ENCODE data around the gene RUNX2. TPM values are rescaled to one million over a fixed set of nuclear protein-coding genes. Genes with fewer than 3 reads are reported as not detected.

The RUNX2 gene
- total RNA-seq, 1 donor from 2014 or later = 26.1 TPM

DNA sequence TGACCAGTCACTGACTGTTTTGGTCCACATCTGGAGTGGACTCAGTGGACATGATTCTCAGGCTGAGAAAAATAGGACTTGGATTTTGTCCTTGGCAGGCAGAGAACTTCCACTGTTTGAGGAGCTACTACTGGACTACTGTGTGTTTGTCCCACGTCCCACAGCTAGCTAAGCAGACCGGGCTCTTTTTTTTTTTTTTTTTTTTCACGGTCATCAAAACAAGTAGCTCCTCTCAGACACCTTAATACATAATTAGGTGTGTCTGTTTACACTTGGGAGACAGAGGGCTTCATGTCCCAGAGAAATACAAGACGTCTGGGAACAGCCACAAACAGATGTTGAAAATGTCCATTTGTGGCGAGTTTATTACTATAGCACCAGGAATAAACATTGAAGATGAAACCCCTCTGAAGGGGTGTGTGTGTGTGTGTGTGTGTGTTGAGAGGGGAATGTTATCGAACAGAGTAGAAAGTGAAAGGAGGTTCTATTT, 204.6 kb downstream of the RUNX2 start:
- peaks cover 4% of the 10 kb centered on the region for H3K9me3 Mint-ChIP-seq (ENCODE audit: unreplicated experiment)
- H3K9me3 ChIP-seq (ENCODE audit: insufficient read depth, low read depth, low read length) = no peaks in the 10 kb centered on the region
- peaks cover 30% of the 10 kb centered on the region for H3K36me3 Mint-ChIP-seq (ENCODE audit: low read depth, unreplicated experiment)
- H4K20me1 ChIP-seq (ENCODE audit: insufficient read depth, low read length) = no peaks in the 10 kb centered on the region
- DNase-seq (ENCODE audit: low read depth) = no peak
- H3K27ac ChIP-seq (ENCODE audit: low read depth, low read length) = no peak overlapping the region
- peak overlapping the region; percentile 23 for H3K27ac Mint-ChIP-seq (ENCODE audit: unreplicated experiment)
- FAIRE-seq = no peak
- TF ChIP-seq EZH2 (IDR thresholded peaks at IDR 0.05; ENCODE audit: insufficient read depth, low read length) = no peak
- TF ChIP-seq, protein P1, sequence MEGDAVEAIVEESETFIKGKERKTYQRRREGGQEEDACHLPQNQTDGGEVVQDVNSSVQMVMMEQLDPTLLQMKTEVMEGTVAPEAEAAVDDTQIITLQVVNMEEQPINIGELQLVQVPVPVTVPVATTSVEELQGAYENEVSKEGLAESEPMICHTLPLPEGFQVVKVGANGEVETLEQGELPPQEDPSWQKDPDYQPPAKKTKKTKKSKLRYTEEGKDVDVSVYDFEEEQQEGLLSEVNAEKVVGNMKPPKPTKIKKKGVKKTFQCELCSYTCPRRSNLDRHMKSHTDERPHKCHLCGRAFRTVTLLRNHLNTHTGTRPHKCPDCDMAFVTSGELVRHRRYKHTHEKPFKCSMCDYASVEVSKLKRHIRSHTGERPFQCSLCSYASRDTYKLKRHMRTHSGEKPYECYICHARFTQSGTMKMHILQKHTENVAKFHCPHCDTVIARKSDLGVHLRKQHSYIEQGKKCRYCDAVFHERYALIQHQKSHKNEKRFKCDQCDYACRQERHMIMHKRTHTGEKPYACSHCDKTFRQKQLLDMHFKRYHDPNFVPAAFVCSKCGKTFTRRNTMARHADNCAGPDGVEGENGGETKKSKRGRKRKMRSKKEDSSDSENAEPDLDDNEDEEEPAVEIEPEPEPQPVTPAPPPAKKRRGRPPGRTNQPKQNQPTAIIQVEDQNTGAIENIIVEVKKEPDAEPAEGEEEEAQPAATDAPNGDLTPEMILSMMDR (IDR thresholded peaks at IDR 0.05; ENCODE audit: insufficient read depth, low read depth, low read length) = no peak
- peaks cover 11% of the 10 kb centered on the region for H3K4me1 Mint-ChIP-seq (ENCODE audit: low read depth, unreplicated experiment)
- peaks cover 7% of the 10 kb centered on the region for H3K36me3 ChIP-seq (ENCODE audit: insufficient read depth, low read length)
- H3K27me3 ChIP-seq (ENCODE audit: insufficient read depth, low read length) = no peaks in the 10 kb centered on the region
- H3K4me3 Mint-ChIP-seq (ENCODE audit: unreplicated experiment) = no peak overlapping the region
- peak overlapping the region; percentile 49 for H3K4me2 ChIP-seq (ENCODE audit: low read length)
- H3K27me3 Mint-ChIP-seq (ENCODE audit: low read depth, unreplicated experiment) = no peaks in the 10 kb centered on the region
- no peaks in the 10 kb centered on the region for H3K79me2 ChIP-seq (ENCODE audit: insufficient read depth, low read length)
- H3K4me3 ChIP-seq (ENCODE audit: insufficient read depth, low read depth, low read length) = no peak overlapping the region
- H3K9ac ChIP-seq (ENCODE audit: low read length) = peak overlapping the region; percentile 14
- peaks cover 6% of the 10 kb centered on the region for H3K4me1 ChIP-seq (ENCODE audit: insufficient read depth, low read length)
- H2AFZ ChIP-seq (ENCODE audit: low read depth, low read length) = no peak overlapping the region

DNA sequence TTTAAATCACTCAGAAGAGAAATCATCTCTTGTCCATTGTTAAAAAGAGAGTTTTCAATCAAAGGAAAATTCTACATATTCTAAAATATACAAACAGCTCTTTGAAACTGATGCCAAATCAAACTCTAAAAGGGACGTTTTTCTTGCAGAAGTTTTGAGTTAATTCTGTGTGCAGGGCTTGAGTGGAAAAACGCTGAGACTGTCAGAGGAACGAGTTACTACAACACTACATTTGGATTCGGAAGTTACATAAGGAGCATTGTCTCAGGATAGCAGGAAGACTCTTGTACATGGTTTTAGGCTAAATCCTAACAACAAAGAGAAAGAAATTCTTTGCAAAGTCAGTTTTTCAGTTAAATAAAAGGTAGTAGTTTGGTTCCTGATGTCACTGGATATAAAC, 205.3 kb downstream of the RUNX2 start:
- no peaks in the 10 kb centered on the region for H3K9me3 ChIP-seq (ENCODE audit: insufficient read depth, low read depth, low read length)
- H3K4me1 ChIP-seq (ENCODE audit: insufficient read depth, low read length) = peaks cover 6% of the 10 kb centered on the region
- H3K27ac Mint-ChIP-seq (ENCODE audit: unreplicated experiment) = no peak overlapping the region
- peaks cover 7% of the 10 kb centered on the region for H3K36me3 ChIP-seq (ENCODE audit: insufficient read depth, low read length)
- no peak for FAIRE-seq
- H3K79me2 ChIP-seq (ENCODE audit: insufficient read depth, low read length) = no peaks in the 10 kb centered on the region
- H3K27me3 Mint-ChIP-seq (ENCODE audit: low read depth, unreplicated experiment) = no peaks in the 10 kb centered on the region
- H3K9ac ChIP-seq (ENCODE audit: low read length) = peak overlapping the region; percentile 14
- no peak for TF ChIP-seq EZH2 (IDR thresholded peaks at IDR 0.05; ENCODE audit: insufficient read depth, low read length)
- TF ChIP-seq, protein P1 (IDR thresholded peaks at IDR 0.05; ENCODE audit: insufficient read depth, low read depth, low read length) = no peak
- H2AFZ ChIP-seq (ENCODE audit: low read depth, low read length) = no peak overlapping the region
- peaks cover 11% of the 10 kb centered on the region for H3K4me1 Mint-ChIP-seq (ENCODE audit: low read depth, unreplicated experiment)
- peaks cover 2% of the 10 kb centered on the region for H3K9me3 Mint-ChIP-seq (ENCODE audit: unreplicated experiment)
- H3K4me3 Mint-ChIP-seq (ENCODE audit: unreplicated experiment) = no peak overlapping the region
- no peak for DNase-seq (ENCODE audit: low read depth)
- peak overlapping the region; percentile 49 for H3K4me2 ChIP-seq (ENCODE audit: low read length)
- no peaks in the 10 kb centered on the region for H4K20me1 ChIP-seq (ENCODE audit: insufficient read depth, low read length)
- H3K27ac ChIP-seq (ENCODE audit: low read depth, low read length) = no peak overlapping the region
- H3K27me3 ChIP-seq (ENCODE audit: insufficient read depth, low read length) = no peaks in the 10 kb centered on the region
- H3K4me3 ChIP-seq (ENCODE audit: insufficient read depth, low read depth, low read length) = no peak overlapping the region
- peaks cover 26% of the 10 kb centered on the region for H3K36me3 Mint-ChIP-seq (ENCODE audit: low read depth, unreplicated experiment)

DNA sequence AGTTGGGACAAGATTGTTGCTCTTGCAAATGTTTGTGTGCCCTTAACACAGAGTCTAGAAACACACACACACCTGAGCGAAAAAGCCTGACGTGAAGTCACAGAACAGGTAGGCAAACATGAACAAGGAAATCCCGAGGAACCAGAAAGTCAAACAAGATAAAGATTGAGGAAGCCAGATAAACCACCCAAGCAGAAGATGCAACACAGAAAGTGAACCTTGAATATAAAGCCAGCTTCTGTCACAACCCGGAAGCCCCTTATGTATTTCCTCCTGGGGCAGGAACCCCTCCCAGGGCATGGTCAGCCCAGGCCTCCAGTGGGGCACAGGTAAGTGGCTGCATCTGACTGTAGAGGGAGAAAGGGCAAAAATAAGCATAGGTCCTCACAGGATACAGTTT, 207.8 kb downstream of the RUNX2 start:
- FAIRE-seq (no peak), DNase-seq (ENCODE audit: low read depth) (no peak)
- Mint-ChIP-seq H3K27me3 (ENCODE audit: low read depth, unreplicated experiment) (no peaks in the 10 kb centered on the region), H3K4me3 (ENCODE audit: unreplicated experiment) (no peak overlapping the region), H3K9me3 (ENCODE audit: unreplicated experiment) (no peaks in the 10 kb centered on the region), H3K4me1 (ENCODE audit: low read depth, unreplicated experiment) (peaks cover 11% of the 10 kb centered on the region), H3K27ac (ENCODE audit: unreplicated experiment) (no peak overlapping the region), H3K36me3 (ENCODE audit: low read depth, unreplicated experiment) (peaks cover 25% of the 10 kb centered on the region)
- Histone ChIP-seq H3K4me3 (ENCODE audit: insufficient read depth, low read depth, low read length) (no peak overlapping the region), H3K27me3 (ENCODE audit: insufficient read depth, low read length) (no peaks in the 10 kb centered on the region), H3K9me3 (ENCODE audit: insufficient read depth, low read depth, low read length) (no peaks in the 10 kb centered on the region), H3K36me3 (ENCODE audit: insufficient read depth, low read length) (peaks cover 4% of the 10 kb centered on the region), H3K4me2 (ENCODE audit: low read length) (no peak overlapping the region), H2AFZ (ENCODE audit: low read depth, low read length) (no peak overlapping the region), H3K27ac (ENCODE audit: low read depth, low read length) (no peak overlapping the region), H4K20me1 (ENCODE audit: insufficient read depth, low read length) (no peaks in the 10 kb centered on the region), H3K4me1 (ENCODE audit: insufficient read depth, low read length) (peaks cover 6% of the 10 kb centered on the region), H3K9ac (ENCODE audit: low read length) (no peak overlapping the region), H3K79me2 (ENCODE audit: insufficient read depth, low read length) (no peaks in the 10 kb centered on the region)
- TF ChIP-seq, protein P1 (IDR thresholded peaks at IDR 0.05; ENCODE audit: insufficient read depth, low read depth, low read length) = no peak
- no peak for TF ChIP-seq EZH2 (IDR thresholded peaks at IDR 0.05; ENCODE audit: insufficient read depth, low read length)
